H9 (cell line): ENCODE results near the gene PREX1. TPM values are rescaled to one million over a fixed set of nuclear protein-coding genes. Genes with fewer than 3 reads are reported as not detected.

ENCODE experiments used
- DNase-seq: peaks from one replicate; pipeline ENCODE4 v3.0.0-alpha.2; 2017
- H2AFZ ChIP-seq: one replicate; pipeline ENCODE4 v1.6.1; 2013; ENCODE audit warnings: mild to moderate bottlenecking, low read length, control low read depth, moderate library complexity
- H2AK5ac ChIP-seq: 2 replicates; pipeline ENCODE4 v1.6.1; 2013; ENCODE audit warnings: low read length, control low read depth, mixed read lengths; ENCODE audit not compliant: insufficient read length
- H2BK120ac ChIP-seq: one replicate; pipeline ENCODE4 v1.6.1; 2013; ENCODE audit warnings: low read depth, mild to moderate bottlenecking, low read length, control low read depth, inconsistent platforms; ENCODE audit not compliant: poor library complexity, severe bottlenecking
- H2BK12ac ChIP-seq: 2 replicates; pipeline ENCODE4 v1.6.1; 2013; ENCODE audit warnings: low read length, control low read depth, mixed read lengths, low read depth; ENCODE audit not compliant: insufficient read length
- H2BK15ac ChIP-seq: 2 replicates; pipeline ENCODE4 v1.6.1; 2013; ENCODE audit warnings: low read depth, low read length, control low read depth
- H2BK20ac ChIP-seq: one replicate; pipeline ENCODE4 v1.6.1; 2013; ENCODE audit warnings: low read depth, mild to moderate bottlenecking, low read length, control low read depth, inconsistent platforms; ENCODE audit not compliant: poor library complexity, severe bottlenecking
- H2BK5ac ChIP-seq: 2 replicates; pipeline ENCODE4 v1.6.1; 2013; ENCODE audit warnings: low read length, control low read depth, mixed read lengths; ENCODE audit not compliant: insufficient read length
- H3K14ac ChIP-seq: 2 replicates; pipeline ENCODE4 v1.6.1; 2013; ENCODE audit warnings: low read length, control low read depth; ENCODE audit not compliant: insufficient read depth
- H3K18ac ChIP-seq: 2 replicates; pipeline ENCODE4 v1.6.1; 2013; ENCODE audit warnings: low read depth, mild to moderate bottlenecking, mixed read lengths, low read length, control low read depth; ENCODE audit not compliant: insufficient read length
- H3K23ac ChIP-seq: 2 replicates; pipeline ENCODE4 v1.6.1; 2013; ENCODE audit warnings: low read length, control low read depth, mixed read lengths, low read depth; ENCODE audit not compliant: insufficient read length
- H3K23me2 ChIP-seq: 2 replicates; pipeline ENCODE4 v1.6.1; 2013; ENCODE audit warnings: low read depth, mild to moderate bottlenecking, mixed read lengths, low read length, control low read depth; ENCODE audit not compliant: insufficient read length, poor library complexity, severe bottlenecking
- H3K27ac ChIP-seq: 2 replicates; pipeline ENCODE4 v1.5.1; 2013; ENCODE audit warnings: low read length, control low read depth, mixed read lengths, low read depth; ENCODE audit not compliant: insufficient read length
- H3K27me3 ChIP-seq: 2 replicates; pipeline ENCODE4 v1.6.1; 2013; ENCODE audit warnings: low read length, control low read depth, inconsistent platforms; ENCODE audit not compliant: insufficient read depth
- H3K4ac ChIP-seq: 2 replicates; pipeline ENCODE4 v1.6.1; 2013; ENCODE audit warnings: low read depth, mild to moderate bottlenecking, control low read depth, inconsistent platforms, low read length, moderate library complexity
- H3K4me1 ChIP-seq: 2 replicates; pipeline ENCODE4 v1.6.1; 2013; ENCODE audit warnings: low read length, control low read depth, inconsistent platforms; ENCODE audit not compliant: insufficient read depth
- H3K4me2 ChIP-seq: 2 replicates; pipeline ENCODE4 v1.6.1; 2013; ENCODE audit warnings: low read length, control low read depth, mixed read lengths; ENCODE audit not compliant: insufficient read length, insufficient read depth
- H3K56ac ChIP-seq: 2 replicates; pipeline ENCODE4 v1.6.1; 2013; ENCODE audit warnings: low read depth, mild to moderate bottlenecking, mixed read lengths, low read length, control low read depth; ENCODE audit not compliant: insufficient read length
- H3K79me1 ChIP-seq: 2 replicates; pipeline ENCODE4 v1.6.1; 2013; ENCODE audit warnings: low read depth, mild to moderate bottlenecking, moderate library complexity, low read length, control low read depth, inconsistent platforms; ENCODE audit not compliant: insufficient read depth, poor library complexity, severe bottlenecking
- H3K79me2 ChIP-seq: 2 replicates; pipeline ENCODE4 v1.6.1; 2013; ENCODE audit warnings: low read length, control low read depth, inconsistent platforms; ENCODE audit not compliant: insufficient read depth
- H3K9ac ChIP-seq: 2 replicates; pipeline ENCODE4 v1.6.1; 2013; ENCODE audit warnings: low read length, control low read depth, mixed read lengths; ENCODE audit not compliant: insufficient read length; ENCODE audit errors: extremely low read depth
- H3K9me3 ChIP-seq: one replicate; pipeline ENCODE4 v1.6.1; 2013; ENCODE audit warnings: low read depth, low read length, inconsistent platforms; ENCODE audit not compliant: control insufficient read depth
- H3T11ph ChIP-seq: one replicate; pipeline ENCODE4 v1.6.1; 2013; ENCODE audit warnings: mild to moderate bottlenecking, low read length, control low read depth, inconsistent platforms
- H4K20me1 ChIP-seq: one replicate; pipeline ENCODE4 v1.6.1; 2013; ENCODE audit not compliant: control insufficient read depth, insufficient read length, insufficient read depth
- H4K5ac ChIP-seq: 2 replicates; pipeline ENCODE4 v1.6.1; 2013; ENCODE audit warnings: low read depth, mild to moderate bottlenecking, mixed read lengths, low read length, control low read depth; ENCODE audit not compliant: insufficient read length
- H4K8ac ChIP-seq: replicated peaks from 2 replicates; pipeline ENCODE4 v1.6.1; 2013; ENCODE audit warnings: low read length, control low read depth, mixed read lengths, low read depth; ENCODE audit not compliant: insufficient read length
- H4K91ac ChIP-seq: 2 replicates; pipeline ENCODE4 v1.6.1; 2013; ENCODE audit warnings: low read depth, mild to moderate bottlenecking, moderate library complexity, mixed read lengths, low read length, control low read depth; ENCODE audit not compliant: insufficient read length
- H3K27ac Mint-ChIP-seq, 3 experiments: 2 replicates in 2 of 3; 3 replicates in 1 of 3; pipeline ENCODE4 v1.8.0; 2020 to 2021; ENCODE audit warnings: mixed read lengths in 3 of 3, mild to moderate bottlenecking in 1 of 3, moderate library complexity in 1 of 3
- H3K27me3 Mint-ChIP-seq: 2 replicates; pipeline ENCODE4 v1.8.0; 2021; ENCODE audit warnings: low read depth, mild to moderate bottlenecking, moderate library complexity, mixed read lengths
- H3K36me3 Mint-ChIP-seq, 3 experiments: 2 replicates in 2 of 3; 3 replicates in 1 of 3; pipeline ENCODE4 v1.8.0; 2020 to 2021; ENCODE audit warnings: low read depth in 3 of 3, mixed read lengths in 3 of 3; ENCODE audit not compliant: insufficient read depth in 1 of 3
- H3K4me1 Mint-ChIP-seq, 2 experiments: 2 replicates each; pipeline ENCODE4 v1.8.0; 2020; ENCODE audit warnings: mixed read lengths in 2 of 2
- H3K4me3 Mint-ChIP-seq, 2 experiments: 2 replicates in 1 of 2; 3 replicates in 1 of 2; pipeline ENCODE4 v1.8.0; 2020 to 2021; ENCODE audit warnings: mild to moderate bottlenecking in 2 of 2, mixed read lengths in 2 of 2, moderate library complexity in 1 of 2
- H3K9me3 Mint-ChIP-seq, 2 experiments: 2 replicates in 1 of 2; 3 replicates in 1 of 2; pipeline ENCODE4 v1.8.0; 2020; ENCODE audit warnings: mild to moderate bottlenecking in 2 of 2, mixed read lengths in 2 of 2, moderate library complexity in 1 of 2
- CTCF ChIP-seq: fragments of 200-600 bp; sonication (generic); conservative IDR thresholded peaks from 3 replicates; pipeline ENCODE4 v1.8.0; 2021; ENCODE audit warnings: antibody characterized with exemption, mild to moderate bottlenecking
- WGBS: extraction: QIAGEN DNeasy Blood & Tissue Kit; methylation state at CpG from one replicate; pipeline ENCODE4 v1.1.7; 2013; ENCODE audit warnings: missing lambda C conversion rate, low lambda C conversion rate, mixed read lengths; ENCODE audit not compliant: insufficient read length; ENCODE audit errors: extremely low coverage; 5-methylcytosine and 5-hydroxymethylcytosine counted together
- total RNA-seq: library from RNA; stranded (reverse); gene quantifications from 2 replicates; pipeline ENCODE4 v1.2.1, GENCODE V29; 2021

Gene PREX1
- total RNA-seq, 1 experiment from 2014 or later = 6.6 TPM

- Histone ChIP-seq H4K5ac (no peak overlapping the region), H4K8ac (no peak overlapping the region), H3K18ac (no peak overlapping the region), H2BK5ac (no peak overlapping the region), H4K91ac (no peak overlapping the region), H3T11ph (no peak overlapping the region), H3K27ac (no peak overlapping the region), H3K4ac (no peak overlapping the region), H2BK20ac (no peak overlapping the region), H3K56ac (no peak overlapping the region), H3K14ac (no peak overlapping the region), H3K23ac (no peak overlapping the region), H4K20me1 (no peaks in the 10 kb centered on the region), H3K4me2 (no peak overlapping the region), H2BK120ac (no peak overlapping the region), H3K27me3 (no peaks in the 10 kb centered on the region), H3K79me2 (no peaks in the 10 kb centered on the region), H2AK5ac (no peak overlapping the region), H3K9me3 (no peaks in the 10 kb centered on the region), H3K9ac (no peak overlapping the region), H3K4me1 (peaks cover 3% of the 10 kb centered on the region; the same call in 1 of the 2 replicates), H2AFZ (no peak overlapping the region), H2BK12ac (no peak overlapping the region), H3K23me2 (no peaks in the 10 kb centered on the region), H2BK15ac (no peak overlapping the region), H3K79me1 (no peaks in the 10 kb centered on the region)
- Mint-ChIP-seq H3K9me3 (no peaks in the 10 kb centered on the region; a peak in 1 of 5 replicates), H3K27me3 (no peaks in the 10 kb centered on the region), H3K27ac (no peak overlapping the region), H3K36me3 (no peaks in the 10 kb centered on the region; a peak in 1 of 7 replicates), H3K4me3 (no peak overlapping the region), H3K4me1 (peaks cover 10 to 11% of the 10 kb centered on the region in 2 experiments)
- no peak for DNase-seq
- WGBS = no CpG with 5 or more reads among the region's 5 CpGs
- no peak for TF ChIP-seq CTCF
These were observed 28.3 kb upstream of the PREX1 start for GRCh38 chr20:48856130-48856529.
